Measurements from ENCODE around the gene FNBP1L. TPM values are rescaled to one million over a fixed set of nuclear protein-coding genes. Genes with fewer than 3 reads are reported as not detected.
"Not testable (repeated sequence)": the region's sequence is repeated elsewhere in the genome, so short reads cannot be mapped to it uniquely, and the experiment has no call there.

The FNBP1L gene
- total RNA-seq, 3 donors from 2014 or later = 1.2 to 3.0 (median 1.9) TPM

DNA sequence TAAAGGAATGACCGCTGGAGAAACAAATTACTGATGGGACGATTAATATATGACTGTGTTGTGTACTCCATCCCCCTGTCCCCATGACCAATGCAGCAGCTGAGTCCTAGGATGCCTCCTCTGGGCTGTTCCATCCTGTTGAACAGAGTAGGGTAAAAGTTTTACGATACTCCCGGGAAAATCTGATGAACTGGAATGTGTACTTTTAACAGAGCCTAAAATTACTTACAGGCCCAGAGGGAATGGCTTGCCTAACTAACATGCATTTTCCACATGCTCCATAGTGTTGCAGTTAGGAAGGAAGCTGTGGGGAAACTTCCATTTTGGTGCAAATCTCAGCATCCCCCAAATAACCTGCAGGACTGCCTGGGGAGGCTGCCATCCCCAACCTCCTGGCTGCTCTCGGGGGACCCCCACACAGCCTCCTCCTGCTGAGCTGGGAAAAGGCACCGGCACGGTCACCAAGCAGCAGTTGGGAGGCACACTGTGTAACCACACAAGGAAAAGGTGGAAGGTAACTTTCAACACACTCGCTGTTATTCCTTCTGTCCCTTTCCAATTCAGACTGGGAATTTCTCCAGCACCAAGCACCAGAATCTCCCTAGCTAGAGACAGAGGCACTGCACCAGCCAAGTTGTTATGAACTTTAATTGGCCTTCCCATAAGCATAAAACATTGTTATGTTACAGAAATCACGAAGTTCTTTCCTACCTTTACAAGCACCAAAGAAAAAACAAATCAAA is 136.5 kb downstream of the FNBP1L start:
- H3K36me3 Mint-ChIP-seq (ENCODE audit: insufficient read depth) = no peaks in the 10 kb centered on the region
- H3K27me3 Mint-ChIP-seq (ENCODE audit: low read depth) = no peaks in the 10 kb centered on the region
- H3K4me1 Mint-ChIP-seq (ENCODE audit: low read depth) = no peaks in the 10 kb centered on the region
- no peaks in the 10 kb centered on the region for H3K9me3 Mint-ChIP-seq
- H3K4me3 Mint-ChIP-seq = no peak overlapping the region
- ATAC-seq = no peak
- no peak for DNase-seq

DNA sequence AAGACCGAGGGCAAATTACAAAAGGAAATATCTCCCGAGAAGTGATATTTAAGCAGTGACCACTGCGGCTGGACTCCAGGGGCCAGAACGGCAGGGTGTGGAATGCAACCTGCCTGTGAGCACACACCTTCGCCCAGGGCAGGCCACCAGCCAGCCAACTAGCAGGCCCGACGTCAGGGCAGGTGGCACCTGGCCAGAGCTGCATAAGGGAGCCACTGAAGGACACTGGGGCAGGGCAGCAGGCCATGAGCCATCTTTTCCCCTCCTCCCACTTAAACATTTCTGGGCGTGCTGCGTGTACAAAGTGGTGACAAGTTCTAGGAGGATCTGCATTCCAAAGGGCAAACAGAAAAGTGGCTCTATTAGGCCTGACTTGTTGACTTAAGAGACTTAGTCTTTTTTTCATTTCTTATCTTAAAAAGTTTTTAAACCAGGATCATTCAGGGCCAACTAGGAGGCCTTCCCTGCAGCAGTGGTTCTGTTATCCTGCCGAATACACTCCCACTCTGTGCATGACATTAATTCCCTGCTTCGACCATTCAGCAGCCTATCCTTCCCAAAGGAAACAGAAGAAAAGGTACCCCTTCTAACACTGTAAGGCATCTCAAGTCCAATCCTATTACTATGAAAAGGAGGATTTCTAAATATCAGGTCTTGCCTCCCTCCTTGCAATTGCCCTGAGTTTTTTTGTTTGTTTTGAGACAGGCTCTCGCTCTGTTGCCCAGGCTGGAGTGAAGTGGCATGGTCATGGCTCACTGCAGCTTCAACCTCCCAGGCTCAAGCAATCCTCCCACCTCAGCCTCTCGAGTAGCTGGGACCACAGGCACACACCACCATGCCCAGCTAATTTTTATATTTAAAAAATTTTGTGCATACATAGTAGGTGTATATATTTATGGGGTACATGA is 137.4 kb downstream of the FNBP1L start:
- Mint-ChIP-seq H3K4me3 (no peak overlapping the region), H3K27me3 (ENCODE audit: low read depth) (no peaks in the 10 kb centered on the region), H3K4me1 (ENCODE audit: low read depth) (peaks cover 2% of the 10 kb centered on the region), H3K36me3 (ENCODE audit: insufficient read depth) (no peaks in the 10 kb centered on the region), H3K9me3 (no peaks in the 10 kb centered on the region)
- DNase-seq (no peak), ATAC-seq (no peak)

DNA sequence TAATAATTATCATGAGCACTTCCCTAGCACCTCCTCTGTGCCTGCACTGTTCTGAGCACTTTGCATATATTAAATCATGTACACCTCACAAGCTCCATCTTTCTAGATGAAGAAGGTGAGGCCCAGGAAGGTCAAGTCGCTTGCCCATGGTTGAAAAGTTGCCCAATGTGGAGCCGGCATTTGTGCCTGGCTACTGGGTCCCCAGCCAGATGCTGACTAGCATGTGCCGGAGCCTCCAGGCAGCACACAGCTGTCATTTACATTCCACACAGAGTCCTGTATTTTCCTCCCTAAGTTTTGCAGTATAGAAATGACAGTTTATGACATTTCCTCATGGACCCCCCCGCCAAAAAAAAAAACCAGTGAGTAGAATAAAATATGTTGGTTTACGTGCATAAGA is 139.4 kb downstream of the FNBP1L start:
- Mint-ChIP-seq H3K36me3 (ENCODE audit: insufficient read depth) (no peaks in the 10 kb centered on the region), H3K4me1 (ENCODE audit: low read depth) (peaks cover 12% of the 10 kb centered on the region), H3K27me3 (ENCODE audit: low read depth) (no peaks in the 10 kb centered on the region), H3K9me3 (no peaks in the 10 kb centered on the region), H3K4me3 (no peak overlapping the region)
- no peak for ATAC-seq
- DNase-seq = no peak

DNA sequence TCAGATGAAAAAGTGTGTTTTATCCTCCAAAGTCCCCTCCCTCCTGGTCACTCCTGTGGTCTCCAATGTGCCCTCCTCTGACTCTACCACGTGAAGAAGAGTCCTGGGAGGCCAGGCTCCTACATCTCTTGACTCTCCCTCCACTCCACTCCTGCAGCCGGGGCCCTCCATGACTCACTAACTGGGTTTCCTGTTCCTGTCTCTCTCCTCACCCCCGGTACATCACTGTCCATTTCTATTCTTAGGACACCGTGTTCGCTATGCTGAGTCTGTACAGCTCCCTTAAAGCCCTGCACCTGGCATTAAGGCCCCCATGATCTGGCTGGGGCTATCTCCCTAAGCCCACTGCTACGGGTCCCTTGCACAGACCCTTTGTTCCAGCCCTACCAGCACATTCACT is 140.3 kb downstream of the FNBP1L start:
- Mint-ChIP-seq H3K36me3 (ENCODE audit: insufficient read depth) (no peaks in the 10 kb centered on the region), H3K9me3 (no peaks in the 10 kb centered on the region), H3K4me3 (no peak overlapping the region), H3K4me1 (ENCODE audit: low read depth) (peaks cover 12% of the 10 kb centered on the region), H3K27me3 (ENCODE audit: low read depth) (no peaks in the 10 kb centered on the region)
- DNase-seq = no peak
- no peak for ATAC-seq

DNA sequence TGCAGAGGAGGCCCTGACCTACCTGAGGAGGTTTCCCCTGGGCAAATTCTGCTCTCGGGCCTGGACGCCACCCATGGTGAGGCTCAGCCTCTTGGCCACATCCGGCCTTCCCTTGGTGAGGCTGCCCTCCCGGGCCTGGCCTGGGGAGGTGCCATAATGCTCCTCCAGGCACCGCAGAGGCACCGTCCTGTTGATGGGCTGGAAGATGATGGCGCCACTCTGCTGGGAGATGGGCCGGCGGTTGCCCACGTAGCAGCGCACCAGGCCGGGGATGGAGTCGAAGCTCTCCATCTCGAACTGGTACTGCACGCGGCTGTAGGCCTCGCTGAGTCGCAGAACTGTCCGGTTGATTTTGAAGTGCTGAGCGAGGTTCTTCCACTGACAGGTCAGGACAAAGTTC is 141.0 kb downstream of the FNBP1L start:
- H3K27me3 Mint-ChIP-seq (ENCODE audit: low read depth) = no peaks in the 10 kb centered on the region
- DNase-seq (no peak), ATAC-seq (no peak)
- H3K4me1 Mint-ChIP-seq (ENCODE audit: low read depth) = peaks cover 12% of the 10 kb centered on the region
- H3K9me3 Mint-ChIP-seq = no peaks in the 10 kb centered on the region
- H3K4me3 Mint-ChIP-seq = no peak overlapping the region
- no peaks in the 10 kb centered on the region for H3K36me3 Mint-ChIP-seq (ENCODE audit: insufficient read depth)

DNA sequence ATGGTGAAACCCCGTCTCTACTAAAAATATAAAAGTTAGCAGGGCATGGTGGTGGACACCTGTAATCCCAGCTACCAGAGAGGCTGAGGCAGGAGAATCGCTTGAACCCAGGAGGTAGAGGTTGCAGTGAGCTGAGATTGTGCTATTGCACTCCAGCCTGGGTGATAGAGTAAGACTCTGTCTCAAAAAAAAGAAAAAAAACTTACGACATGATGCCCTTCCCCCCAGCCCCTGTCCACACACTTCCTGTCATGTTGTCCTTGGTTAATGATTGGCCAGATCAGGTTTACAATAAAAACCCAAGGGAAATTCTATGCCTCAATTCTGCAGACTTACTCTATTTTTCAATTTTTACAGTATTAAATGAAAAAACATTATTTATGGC is 143.4 kb downstream of the FNBP1L start:
- DNase-seq; H3K27me3 Mint-ChIP-seq (ENCODE audit: low read depth); H3K36me3 Mint-ChIP-seq (ENCODE audit: insufficient read depth); H3K4me3 Mint-ChIP-seq; ATAC-seq; H3K9me3 Mint-ChIP-seq: not testable (repeated sequence)
- peaks cover 12% of the 10 kb centered on the region for H3K4me1 Mint-ChIP-seq (ENCODE audit: low read depth)

DNA sequence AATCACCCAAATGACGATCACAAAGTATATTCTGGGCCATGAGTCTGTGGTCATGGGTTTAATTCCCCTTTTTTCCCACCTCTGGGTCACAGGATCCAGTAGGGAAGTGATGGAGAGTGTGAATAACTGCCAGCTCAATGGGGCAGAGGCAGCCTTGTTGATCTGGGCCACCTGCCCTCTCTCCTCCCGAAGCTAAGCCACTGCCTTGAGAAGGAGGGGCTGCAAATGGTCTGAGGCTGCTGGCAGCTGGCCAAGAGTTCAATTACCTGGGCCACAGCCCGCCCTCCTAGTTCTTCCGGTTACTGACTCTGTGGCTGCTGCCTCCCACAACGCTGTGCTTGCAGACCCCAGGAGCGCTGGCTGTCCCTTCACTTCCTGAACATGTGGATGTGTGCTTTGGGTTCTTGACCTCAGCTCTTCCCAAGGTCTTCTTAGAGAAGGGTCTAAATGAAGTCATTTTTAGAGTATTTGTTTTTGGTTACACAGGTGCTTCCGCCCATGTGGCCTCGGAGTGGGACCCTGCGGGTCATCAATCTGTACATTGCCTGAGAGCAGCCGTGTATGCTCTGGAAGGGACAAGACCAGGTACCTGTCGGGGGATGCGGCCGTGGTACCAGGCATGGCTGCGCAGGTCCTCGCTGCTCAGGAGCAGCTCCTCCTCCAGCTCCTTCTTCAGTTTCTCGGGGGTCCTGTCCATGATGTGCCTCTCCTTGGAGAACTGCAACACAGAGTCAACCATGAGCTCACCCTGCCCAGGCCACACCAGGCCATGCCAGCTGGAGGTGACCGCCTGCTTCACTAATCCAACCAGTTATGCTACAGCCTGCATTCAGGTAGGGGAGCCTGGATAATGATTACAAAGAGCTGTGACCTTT is 144.0 kb downstream of the FNBP1L start:
- peaks cover 12% of the 10 kb centered on the region for H3K4me1 Mint-ChIP-seq (ENCODE audit: low read depth)
- no peak overlapping the region for H3K4me3 Mint-ChIP-seq
- H3K36me3 Mint-ChIP-seq (ENCODE audit: insufficient read depth) = no peaks in the 10 kb centered on the region
- H3K9me3 Mint-ChIP-seq = no peaks in the 10 kb centered on the region
- H3K27me3 Mint-ChIP-seq (ENCODE audit: low read depth) = no peaks in the 10 kb centered on the region
- DNase-seq (no peak), ATAC-seq (peak in 1 of 2 donors; percentile 10)

DNA sequence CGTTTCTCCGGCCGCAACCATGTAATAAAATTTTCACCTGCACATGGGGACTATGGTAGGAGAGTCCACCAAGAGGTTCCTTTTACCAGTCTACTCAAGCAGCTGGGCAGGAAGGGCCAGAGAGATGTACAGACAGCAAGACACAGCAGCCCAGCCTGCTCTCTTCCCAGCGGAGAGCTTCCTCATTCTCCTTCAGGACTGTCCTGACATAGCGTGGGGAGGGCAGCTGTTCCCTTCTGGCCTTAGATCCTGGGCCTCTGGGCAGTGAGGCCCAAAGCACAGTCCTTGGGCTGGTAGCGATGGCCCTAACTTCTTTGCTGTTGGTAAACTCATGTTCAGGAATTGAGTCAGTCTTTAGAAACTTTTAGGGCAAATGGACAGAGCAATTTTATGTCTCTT is 144.6 kb downstream of the FNBP1L start:
- no peak overlapping the region for H3K4me3 Mint-ChIP-seq
- H3K27me3 Mint-ChIP-seq (ENCODE audit: low read depth) = no peaks in the 10 kb centered on the region
- H3K4me1 Mint-ChIP-seq (ENCODE audit: low read depth) = peaks cover 12% of the 10 kb centered on the region
- H3K36me3 Mint-ChIP-seq (ENCODE audit: insufficient read depth) = no peaks in the 10 kb centered on the region
- DNase-seq = no peak
- no peaks in the 10 kb centered on the region for H3K9me3 Mint-ChIP-seq
- ATAC-seq = no peak

DNA sequence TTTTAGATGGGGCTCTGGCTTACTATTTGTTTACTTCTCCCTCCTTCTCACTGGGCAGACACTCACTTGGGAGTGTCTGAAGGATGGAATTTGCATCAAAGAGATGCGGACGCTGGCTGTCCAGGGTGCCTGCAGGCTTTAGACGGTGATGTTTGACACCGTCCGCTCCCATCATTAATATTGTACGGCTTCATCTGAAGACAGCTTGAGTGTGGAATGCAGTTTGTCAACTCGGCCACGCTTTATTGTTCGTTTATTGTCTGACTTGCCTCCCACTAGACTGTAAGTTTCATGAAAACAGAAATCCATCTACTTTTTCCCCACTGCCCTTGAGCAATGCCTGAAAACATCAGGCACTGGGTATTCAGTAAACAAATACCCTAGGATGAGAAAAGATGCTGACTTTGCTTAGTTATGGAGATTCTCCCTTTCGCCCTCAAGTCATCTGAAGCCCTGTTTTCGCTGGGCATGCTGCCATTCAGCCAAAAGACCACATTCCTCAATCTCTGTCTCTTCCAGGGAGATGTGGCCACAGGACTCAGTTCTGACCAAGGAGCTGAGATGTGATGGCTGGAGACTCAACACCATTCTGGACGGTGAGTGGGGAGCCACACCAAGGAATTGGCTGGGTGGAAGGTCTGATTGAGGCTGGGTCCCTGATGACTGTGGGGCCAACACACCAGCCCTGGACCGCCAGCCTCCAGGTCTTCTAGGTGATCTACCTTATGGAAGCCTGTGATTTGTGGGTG is 146.1 kb downstream of the FNBP1L start:
- DNase-seq (no peak), ATAC-seq (no peak)
- H3K36me3 Mint-ChIP-seq (ENCODE audit: insufficient read depth) = no peaks in the 10 kb centered on the region
- H3K9me3 Mint-ChIP-seq = no peaks in the 10 kb centered on the region
- peaks cover 12% of the 10 kb centered on the region for H3K4me1 Mint-ChIP-seq (ENCODE audit: low read depth)
- no peak overlapping the region for H3K4me3 Mint-ChIP-seq
- H3K27me3 Mint-ChIP-seq (ENCODE audit: low read depth) = no peaks in the 10 kb centered on the region

DNA sequence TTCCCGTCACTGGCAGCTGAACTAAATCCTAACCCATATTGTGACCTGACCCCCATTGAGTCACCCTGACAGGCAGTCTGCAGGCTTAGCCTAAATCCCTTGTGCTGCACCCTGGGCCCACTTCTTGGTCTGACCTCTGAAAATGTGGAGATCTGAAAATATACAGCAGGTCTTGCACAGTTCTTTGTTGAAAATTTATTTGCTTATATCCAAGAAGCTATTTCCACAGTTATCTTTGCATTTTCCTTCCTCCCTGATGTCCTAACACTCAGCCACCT is 146.6 kb downstream of the FNBP1L start:
- Mint-ChIP-seq H3K27me3 (ENCODE audit: low read depth) (no peaks in the 10 kb centered on the region), H3K9me3 (no peaks in the 10 kb centered on the region), H3K4me1 (ENCODE audit: low read depth) (peaks cover 12% of the 10 kb centered on the region), H3K4me3 (no peak overlapping the region), H3K36me3 (ENCODE audit: insufficient read depth) (no peaks in the 10 kb centered on the region)
- DNase-seq (no peak), ATAC-seq (no peak)

DNA sequence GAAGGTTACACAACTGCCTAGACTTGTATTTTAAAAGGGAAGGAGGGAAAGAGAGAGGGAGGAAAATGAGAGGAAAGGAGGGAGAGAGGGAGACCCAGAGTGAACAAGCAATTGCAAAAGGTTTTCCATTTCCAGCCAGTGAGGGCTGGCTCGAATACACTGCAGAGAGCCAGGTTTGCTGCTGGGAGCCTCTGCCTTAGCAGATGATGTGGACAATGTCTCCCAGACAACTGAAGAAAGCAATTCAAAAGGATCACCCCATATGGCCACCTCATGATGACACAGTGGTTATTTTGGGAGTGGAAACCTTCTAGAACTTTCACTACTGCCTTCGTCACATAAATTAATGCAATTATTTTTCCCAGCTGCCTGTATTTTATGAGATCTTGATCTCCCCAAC is 147.3 kb downstream of the FNBP1L start:
- Mint-ChIP-seq H3K4me3 (no peak overlapping the region), H3K9me3 (no peaks in the 10 kb centered on the region), H3K27me3 (ENCODE audit: low read depth) (no peaks in the 10 kb centered on the region), H3K36me3 (ENCODE audit: insufficient read depth) (no peaks in the 10 kb centered on the region), H3K4me1 (ENCODE audit: low read depth) (peaks cover 10% of the 10 kb centered on the region)
- DNase-seq = no peak
- ATAC-seq = no peak

DNA sequence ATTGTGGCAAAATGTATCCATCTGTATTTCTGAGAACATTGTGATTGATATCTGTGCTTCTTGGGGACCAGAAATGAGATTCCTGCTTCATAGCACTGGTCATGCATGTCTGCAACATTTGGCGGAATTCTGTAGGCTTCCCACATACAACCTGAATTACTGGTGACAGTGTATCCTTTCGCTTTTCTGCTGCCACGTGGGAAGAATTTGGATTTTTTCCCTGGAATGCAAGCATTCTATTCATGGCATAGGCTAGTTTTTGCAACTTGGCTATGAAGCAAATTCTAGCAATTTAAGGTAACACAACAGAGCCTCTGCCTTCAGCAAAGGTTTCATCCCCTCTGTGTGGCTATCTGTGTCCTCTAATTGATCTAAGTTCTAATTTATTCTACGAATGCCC is 147.8 kb downstream of the FNBP1L start:
- H3K27me3 Mint-ChIP-seq (ENCODE audit: low read depth) = no peaks in the 10 kb centered on the region
- no peaks in the 10 kb centered on the region for H3K9me3 Mint-ChIP-seq
- peaks cover 8% of the 10 kb centered on the region for H3K4me1 Mint-ChIP-seq (ENCODE audit: low read depth)
- DNase-seq (no peak), ATAC-seq (no peak)
- H3K4me3 Mint-ChIP-seq = no peak overlapping the region
- H3K36me3 Mint-ChIP-seq (ENCODE audit: insufficient read depth) = no peaks in the 10 kb centered on the region

DNA sequence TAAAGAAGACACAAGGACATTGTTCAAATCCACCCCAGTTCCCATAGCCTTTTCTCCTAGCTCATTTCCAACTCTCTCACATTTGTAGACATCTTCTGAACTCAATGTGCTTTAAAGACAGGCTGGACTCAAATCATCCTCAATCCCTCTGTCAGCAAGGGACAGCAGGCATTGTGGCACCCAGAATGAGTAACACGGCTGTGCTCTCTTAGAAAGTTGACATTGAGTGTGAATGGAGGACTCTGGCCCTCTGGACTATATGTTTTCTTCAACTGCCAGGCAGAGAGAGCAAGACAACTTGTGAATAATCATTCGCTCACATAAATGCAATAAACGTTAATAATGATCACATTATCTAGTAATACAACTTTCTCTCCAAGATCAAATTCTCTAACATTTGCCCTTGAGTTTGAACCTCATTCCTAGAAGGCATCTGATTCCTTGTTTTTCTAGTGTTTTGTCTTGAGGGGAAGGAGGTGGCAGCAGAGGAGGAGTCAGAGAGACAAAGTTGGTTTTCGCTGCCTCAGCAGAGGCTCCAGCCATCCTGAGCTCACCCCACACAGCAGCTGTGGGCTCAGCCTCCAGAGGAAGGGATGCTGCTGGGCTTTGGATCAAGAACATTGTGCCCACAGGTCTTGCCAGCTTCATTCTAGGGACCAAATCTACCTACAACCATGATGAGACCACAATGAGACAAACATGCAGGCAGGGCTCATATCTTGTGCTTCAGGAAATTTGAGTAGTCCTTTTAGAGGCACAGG is 148.6 kb downstream of the FNBP1L start:
- no peak for ATAC-seq
- Mint-ChIP-seq H3K9me3 (no peaks in the 10 kb centered on the region), H3K27me3 (ENCODE audit: low read depth) (no peaks in the 10 kb centered on the region), H3K4me3 (no peak overlapping the region), H3K36me3 (ENCODE audit: insufficient read depth) (no peaks in the 10 kb centered on the region), H3K4me1 (ENCODE audit: low read depth) (peaks cover 6% of the 10 kb centered on the region)
- DNase-seq = no peak

All from activated T-cell treated with anti-CD3 and anti-CD28 coated beads, Interleukin-2, amount 50 U/mL, for 4 hours (primary cell).